GM21576 (cell line): ENCODE data around the gene PCDHGA1.
A peak's percentile ranks its signal among the peaks of the same experiment; 100 is the strongest.

Source experiments
- ATAC-seq: cut with Tn5 transposase; IDR thresholded peaks from one replicate; pipeline ENCODE4 v1.9.1; 2021; ENCODE audit warnings: mild to moderate bottlenecking, moderate library complexity; ENCODE audit not compliant: unreplicated experiment

PCDHGA1 gene

GRCh38 chr5:141434006-141434405 lies 103.7 kb downstream of the PCDHGA1 start:
- ATAC-seq, result no peak

- ATAC-seq, result no peak
Observed at GRCh38 chr5:141437221-141437620, 106.9 kb downstream of the PCDHGA1 start.

- no peak for ATAC-seq
Observed at GRCh38 chr5:141439411-141440141, 109.3 kb downstream of the PCDHGA1 start.

GRCh38 chr5:141440341-141440740 lies 110.0 kb downstream of the PCDHGA1 start:
- no peak for ATAC-seq

- ATAC-seq, result no peak
Observed at GRCh38 chr5:141441571-141442170, 111.4 kb downstream of the PCDHGA1 start.

GRCh38 chr5:141465351-141465750 lies 135.0 kb downstream of the PCDHGA1 start:
- no peak for ATAC-seq

GRCh38 chr5:141475625-141476131 lies 145.4 kb downstream of the PCDHGA1 start, which contains the start of gene PCDHGC3:
TSS of gene PCDHGC3 (plus strand) at chr5:141475966. CDS start at chr5:141476117, 151 bp downstream.
- peak; percentile 98 for ATAC-seq

GRCh38 chr5:141476132-141476911 lies 146.0 kb downstream of the PCDHGA1 start:
- ATAC-seq, result peak; percentile 30

- no peak for ATAC-seq
Observed at GRCh38 chr5:141477044-141477575, 146.8 kb downstream of the PCDHGA1 start.

- no peak for ATAC-seq
Observed at GRCh38 chr5:141477815-141478214, 147.5 kb downstream of the PCDHGA1 start.

- no peak for ATAC-seq
Observed at GRCh38 chr5:141478321-141478945, 148.1 kb downstream of the PCDHGA1 start.

GRCh38 chr5:141479776-141480175 lies 149.5 kb downstream of the PCDHGA1 start:
- ATAC-seq, result no peak

- ATAC-seq, result no peak
Observed at GRCh38 chr5:141483902-141484301, 153.6 kb downstream of the PCDHGA1 start.

- no peak for ATAC-seq
Observed at GRCh38 chr5:141484310-141484640, 154.0 kb downstream of the PCDHGA1 start.

GRCh38 chr5:141484641-141485311 lies 154.5 kb downstream of the PCDHGA1 start, which contains the start of gene PCDHGC4:
TSS of gene PCDHGC4 (plus strand) at chr5:141485030. CDS start at chr5:141485174, 144 bp downstream.
- ATAC-seq, result no peak

GRCh38 chr5:141485321-141486055 lies 155.2 kb downstream of the PCDHGA1 start:
- no peak for ATAC-seq

GRCh38 chr5:141486091-141486490 lies 155.8 kb downstream of the PCDHGA1 start:
- ATAC-seq, result no peak

GRCh38 chr5:141487131-141487530 lies 156.8 kb downstream of the PCDHGA1 start:
- ATAC-seq, result no peak
